ENCODE data around the gene SPG7.
"Not testable (repeated sequence)": the region's sequence is repeated elsewhere in the genome, so short reads cannot be mapped to it uniquely, and the experiment has no call there.

The SPG7 gene

DNA sequence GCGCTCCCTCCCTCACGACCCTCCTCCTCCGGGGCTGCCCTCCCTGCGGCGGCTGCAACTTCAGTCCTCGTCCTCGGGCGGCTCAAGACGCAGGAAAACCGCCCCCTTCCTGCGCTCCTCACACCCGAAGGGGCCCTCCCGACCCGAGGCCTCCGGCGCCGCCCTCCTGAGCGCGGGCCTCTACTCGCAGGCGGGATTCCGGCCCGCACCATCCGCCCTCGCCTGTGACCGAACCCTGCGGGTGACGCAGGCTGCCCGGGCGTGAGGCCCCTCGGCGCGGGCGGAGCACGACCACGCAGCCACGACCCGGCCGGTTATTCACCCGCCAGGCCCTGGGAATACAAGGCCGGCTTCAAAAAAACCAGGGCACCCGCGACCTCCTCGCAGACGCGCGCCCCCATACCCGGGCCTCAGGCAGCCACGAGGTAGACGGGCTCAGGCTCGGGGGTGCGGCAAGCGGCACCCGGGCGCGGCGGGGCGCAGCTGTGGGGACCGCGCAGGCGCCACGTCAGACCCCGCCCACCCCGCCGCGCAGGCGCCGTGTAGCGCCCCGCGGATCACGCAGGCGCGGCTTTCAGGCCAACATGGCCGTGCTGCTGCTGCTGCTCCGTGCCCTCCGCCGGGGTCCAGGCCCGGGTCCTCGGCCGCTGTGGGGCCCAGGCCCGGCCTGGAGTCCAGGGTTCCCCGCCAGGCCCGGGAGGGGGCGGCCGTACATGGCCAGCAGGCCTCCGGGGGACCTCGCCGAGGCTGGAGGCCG is at the start of gene SPG7:
SPG7 (plus strand) TSS at position 570 of the 757 bp plus-strand sequence; CDS start at position 585, 15 bp downstream.
- peak; percentile 96 for DNase-seq

DNA sequence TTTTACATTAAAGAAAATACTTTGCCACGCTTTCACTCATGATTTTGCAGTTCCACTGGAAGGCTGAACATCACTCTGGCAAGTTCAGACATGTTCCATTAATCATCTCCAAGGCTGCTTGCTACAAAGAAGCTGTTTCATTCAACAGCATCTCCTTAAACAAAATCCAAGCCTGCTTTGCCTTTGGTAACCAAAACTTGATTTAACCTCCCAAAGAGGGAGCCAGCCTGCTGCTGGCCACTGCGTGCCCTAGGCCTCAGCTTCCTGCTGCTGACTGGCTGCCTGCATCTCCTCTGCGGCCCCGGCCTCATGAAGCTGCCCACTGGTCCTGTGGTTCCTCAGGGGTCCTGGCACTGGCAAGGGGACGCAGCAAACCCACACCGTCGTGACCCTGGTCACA is 49.7 kb upstream of the SPG7 start:
- DNase-seq = no peak

DNA sequence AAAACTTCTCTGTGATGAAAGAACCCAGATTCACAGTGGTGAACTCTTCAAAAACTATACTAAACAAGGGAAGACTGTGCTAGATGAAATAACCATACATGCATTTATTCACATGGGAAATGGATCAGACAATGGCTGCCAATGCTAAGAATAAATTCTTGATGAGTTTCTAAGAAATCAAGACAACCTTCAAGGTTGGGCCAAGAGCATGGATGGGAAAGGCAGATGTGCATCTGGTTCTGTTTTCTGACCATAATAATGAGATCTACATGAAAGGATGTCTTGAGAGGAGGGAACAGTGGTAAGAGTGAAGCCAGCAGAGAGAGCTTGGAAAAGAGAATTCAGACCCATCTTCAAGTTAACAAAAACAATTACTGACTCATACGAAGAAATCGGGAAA is 49.2 kb upstream of the SPG7 start:
- DNase-seq = no peak

DNA sequence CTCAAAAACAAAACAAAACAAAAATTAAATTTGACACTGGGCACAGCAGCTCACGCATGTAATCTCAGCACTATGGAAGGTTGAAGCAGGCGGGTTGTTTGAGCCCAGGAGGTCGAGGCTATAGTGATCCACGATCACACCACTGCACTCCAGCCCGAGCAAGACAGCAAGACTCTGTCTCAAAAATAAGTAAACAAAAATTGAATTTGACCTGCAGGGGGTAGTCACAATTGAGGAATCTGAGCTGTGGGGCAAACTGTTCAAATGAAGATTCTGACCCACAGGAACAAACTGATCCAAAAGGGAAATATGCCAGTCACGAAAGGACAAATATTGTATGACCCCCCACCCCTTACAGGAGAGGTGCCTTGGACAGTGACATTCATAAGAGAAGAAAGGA is 47.6 kb upstream of the SPG7 start:
- DNase-seq = no peak

DNA sequence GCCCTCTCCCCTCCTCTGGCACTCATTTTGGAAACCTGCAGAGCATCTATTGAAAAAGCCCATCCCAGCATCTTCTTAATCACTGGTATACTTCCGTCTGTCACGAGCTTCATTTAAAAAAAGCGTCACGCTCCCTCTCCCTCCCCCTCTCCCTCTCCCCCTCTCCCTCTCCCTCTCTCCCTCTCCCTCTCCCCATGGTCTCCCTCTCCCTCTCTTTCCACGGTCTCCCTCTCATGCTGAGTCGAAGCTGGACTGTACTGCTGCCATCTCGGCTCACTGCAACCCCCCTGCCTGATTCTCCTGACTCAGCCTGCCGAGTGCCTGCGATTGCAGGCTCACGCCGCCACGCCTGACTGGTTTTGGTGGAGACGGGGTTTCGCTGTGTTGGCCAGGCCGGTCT is 46.3 kb upstream of the SPG7 start:
- not testable (repeated sequence) for DNase-seq

DNA sequence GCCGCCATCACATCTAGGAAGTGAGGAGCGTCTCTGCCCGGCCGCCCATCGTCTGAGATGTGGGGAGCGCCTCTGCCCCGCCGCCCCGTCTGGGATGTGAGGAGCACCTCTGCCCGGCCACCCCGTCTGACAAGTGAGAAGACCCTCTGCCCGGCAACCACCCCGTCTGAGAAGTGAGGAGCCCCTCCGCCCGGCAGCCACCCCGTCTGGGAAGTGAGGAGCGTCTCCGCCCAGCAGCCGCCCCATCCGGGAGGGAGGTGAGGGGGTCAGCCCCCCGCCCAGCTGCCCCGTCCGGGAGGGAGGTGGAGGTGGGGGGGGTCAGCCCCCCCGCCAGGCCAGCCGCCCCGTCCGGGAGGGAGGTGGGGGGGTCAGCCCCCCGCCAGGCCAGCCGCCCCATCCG is 45.6 kb upstream of the SPG7 start:
- not testable (repeated sequence) for DNase-seq

DNA sequence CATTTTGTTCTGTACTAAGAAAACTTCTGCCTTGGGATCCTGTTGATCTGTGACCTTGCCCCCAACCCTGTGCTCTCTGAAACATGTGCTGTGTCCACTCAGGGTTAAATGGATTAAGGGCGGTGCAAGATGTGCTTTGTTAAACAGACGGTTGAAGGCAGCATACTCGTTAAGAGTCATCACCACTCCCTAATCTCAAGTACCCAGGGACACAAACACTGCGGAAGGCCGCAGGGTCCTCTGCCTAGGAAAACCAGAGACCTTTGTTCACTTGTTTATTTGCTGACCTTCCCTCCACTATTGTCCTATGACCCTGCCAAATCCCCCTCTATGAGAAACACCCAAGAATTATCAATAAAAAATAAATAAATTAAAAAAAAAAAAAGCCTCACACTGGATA is 44.9 kb upstream of the SPG7 start:
- not testable (repeated sequence) for DNase-seq

DNA sequence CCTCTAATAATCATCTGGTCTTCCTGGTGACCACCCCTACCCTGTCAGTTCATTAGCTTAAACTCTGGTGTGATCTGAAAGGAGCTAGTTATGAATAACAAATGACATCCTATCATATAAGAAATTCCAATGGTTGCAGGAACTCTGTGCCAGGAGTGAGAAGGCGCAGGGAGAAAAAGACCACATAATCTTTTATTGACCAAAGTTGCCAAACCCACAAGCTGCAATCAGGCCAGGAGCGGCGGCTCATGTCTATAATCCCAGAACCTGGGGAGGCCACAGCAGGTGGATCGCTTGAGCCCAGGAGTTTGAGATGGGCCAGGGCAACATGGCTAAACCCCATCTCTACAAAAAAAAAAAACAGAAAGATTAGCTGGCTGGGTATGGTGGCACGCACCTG is 41.3 kb upstream of the SPG7 start:
- no peak for DNase-seq

DNA sequence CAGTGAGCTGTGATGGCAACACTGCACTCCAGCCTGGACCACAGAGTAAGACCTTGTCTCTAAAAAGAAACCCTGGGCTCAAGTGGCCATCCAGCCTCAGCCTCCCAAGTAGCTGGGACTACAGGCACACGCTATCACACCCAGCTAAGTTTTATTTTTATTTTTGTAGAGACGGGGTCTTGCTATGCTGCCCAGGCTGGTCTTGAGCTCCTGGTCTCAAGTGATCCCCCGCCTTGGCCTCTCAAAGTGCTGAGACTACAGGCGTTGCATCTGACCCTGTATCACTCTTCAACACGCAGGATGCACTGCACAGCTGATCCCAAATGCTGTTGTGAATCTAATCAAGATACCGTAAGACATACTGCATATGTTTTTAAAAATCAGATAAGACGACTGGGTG is 40.8 kb upstream of the SPG7 start:
- DNase-seq = no peak

DNA sequence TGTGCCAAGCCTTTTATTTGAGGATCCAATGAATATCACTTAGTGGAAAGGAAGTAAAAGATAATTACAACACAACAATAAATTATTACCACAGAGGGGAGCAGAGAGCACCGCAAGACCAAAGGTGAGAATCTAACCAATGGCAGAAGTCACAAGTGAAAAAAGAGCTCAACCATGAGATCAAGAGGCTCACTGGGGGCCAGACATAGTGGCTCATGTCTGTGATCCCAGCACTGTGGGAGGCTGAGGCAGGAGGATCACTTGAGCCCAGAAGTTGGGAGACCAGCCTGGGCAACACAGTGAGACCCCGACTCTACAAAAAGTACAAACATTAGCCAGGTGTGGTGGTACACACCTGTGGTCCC is 35.5 kb upstream of the SPG7 start:
- DNase-seq = no peak

DNA sequence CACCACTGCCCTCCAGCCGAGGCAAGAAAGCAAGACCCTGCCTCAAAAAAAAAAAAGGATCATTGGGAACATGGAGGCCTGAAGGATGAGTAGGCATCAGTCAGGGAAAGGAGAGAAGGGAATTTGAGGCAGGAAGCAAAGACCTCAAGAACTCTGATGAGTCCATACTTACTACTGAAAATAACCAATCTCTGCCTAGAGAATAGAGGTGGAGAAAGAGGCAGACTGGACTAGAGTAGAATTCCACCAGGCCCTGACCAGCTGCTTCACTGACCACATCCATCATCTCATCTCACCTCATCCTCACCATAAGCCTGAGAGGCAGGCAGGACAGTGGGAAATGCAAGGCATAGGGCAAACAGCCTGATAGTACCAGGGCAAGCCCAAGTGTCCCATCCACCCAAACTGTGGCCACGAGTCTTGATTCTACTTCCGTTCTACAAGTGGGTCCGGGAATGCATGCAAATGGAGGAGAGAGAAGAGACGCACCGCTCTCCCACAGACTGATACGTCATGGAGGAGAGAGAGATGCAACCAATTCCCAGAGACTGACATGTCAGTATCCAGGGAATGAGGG is 35.0 kb upstream of the SPG7 start:
- no peak for DNase-seq

DNA sequence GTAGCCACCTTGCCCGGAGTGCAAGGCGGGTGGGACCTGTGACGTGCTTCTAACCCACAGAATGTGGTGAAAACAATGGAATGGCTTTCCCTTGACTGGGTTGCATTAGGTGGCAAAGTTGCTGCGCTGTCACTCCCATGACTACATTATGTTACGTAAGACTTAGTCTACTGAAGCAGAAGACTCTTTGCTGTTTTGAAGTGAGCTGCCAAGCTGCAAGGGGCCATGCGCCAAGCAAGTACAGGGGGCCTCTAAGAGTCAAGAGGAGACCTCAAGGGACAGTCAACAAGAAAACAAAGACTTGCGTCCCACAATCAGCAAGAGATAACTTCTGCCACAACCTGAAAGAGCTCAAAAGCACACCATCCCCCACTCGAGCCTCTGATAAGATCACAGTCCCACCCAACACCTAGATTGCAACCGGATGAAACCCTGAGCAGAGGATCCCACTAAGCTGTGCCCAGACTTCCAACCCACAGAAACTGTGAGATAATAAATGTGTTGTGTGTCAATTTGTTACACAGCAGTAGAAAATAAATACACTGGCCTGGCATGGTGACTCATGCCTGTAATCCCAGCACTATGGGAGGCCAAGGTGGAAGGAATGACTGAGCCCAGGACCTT is 34.3 kb upstream of the SPG7 start:
- DNase-seq = no peak

DNA sequence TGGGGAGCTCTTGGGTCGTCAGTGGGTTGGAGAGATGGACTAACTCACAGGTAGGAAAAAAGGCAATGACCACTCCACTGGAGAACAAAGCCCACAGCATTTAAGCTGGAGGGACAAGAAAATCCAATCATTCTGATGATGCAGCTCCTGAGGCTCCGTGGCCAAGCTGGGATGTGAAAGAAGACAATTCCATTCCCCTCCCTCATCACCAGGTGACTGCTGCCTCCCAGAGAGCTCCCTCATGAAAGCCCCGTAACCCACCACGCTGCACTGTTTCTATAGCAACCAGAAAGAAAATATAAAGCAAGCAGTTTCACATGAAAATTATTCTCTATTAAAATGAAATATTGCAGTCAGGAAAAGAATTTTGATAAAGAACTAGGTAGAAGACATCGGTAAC is 33.1 kb upstream of the SPG7 start:
- DNase-seq = no peak

DNA sequence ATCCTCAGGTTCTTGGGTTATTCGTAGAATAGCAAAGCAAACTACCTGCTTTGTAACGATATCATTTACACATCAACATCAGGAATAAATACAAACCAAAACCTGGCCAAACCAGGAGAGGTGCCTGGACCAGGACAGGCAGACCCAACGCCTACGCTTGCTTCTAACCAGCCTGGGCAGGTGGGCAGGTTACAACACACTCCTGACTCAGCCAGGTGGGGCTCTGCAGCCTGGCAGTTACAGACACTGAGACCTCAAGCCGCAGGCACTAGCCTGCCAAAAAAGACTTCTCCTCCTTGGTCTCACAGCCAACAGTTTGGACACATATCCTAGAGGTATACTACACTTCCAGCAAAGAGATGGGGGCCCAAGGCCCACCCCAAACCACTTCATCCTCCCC is 31.8 kb upstream of the SPG7 start:
- DNase-seq = no peak

DNA sequence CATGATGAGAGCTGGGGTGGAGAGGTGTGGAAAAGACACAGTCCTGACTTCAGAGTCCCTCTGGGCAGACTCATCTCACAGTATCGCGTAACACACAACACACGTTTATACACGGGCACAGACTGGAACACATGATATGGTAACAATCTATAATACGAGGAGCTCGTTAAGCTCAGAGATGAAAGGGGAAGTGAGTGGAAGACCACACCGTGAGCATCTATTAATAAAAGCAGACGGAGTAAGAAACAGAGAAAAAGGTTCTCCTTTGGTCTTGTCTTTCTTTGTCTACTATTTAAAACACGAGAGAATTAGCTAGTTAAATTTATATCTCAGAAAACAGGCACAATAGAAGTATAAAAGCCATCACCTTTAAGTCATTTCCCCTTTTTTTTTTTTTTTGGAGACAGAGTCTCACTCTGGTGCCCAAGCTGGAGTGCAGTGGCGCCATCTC is 31.4 kb upstream of the SPG7 start:
- DNase-seq = no peak

DNA sequence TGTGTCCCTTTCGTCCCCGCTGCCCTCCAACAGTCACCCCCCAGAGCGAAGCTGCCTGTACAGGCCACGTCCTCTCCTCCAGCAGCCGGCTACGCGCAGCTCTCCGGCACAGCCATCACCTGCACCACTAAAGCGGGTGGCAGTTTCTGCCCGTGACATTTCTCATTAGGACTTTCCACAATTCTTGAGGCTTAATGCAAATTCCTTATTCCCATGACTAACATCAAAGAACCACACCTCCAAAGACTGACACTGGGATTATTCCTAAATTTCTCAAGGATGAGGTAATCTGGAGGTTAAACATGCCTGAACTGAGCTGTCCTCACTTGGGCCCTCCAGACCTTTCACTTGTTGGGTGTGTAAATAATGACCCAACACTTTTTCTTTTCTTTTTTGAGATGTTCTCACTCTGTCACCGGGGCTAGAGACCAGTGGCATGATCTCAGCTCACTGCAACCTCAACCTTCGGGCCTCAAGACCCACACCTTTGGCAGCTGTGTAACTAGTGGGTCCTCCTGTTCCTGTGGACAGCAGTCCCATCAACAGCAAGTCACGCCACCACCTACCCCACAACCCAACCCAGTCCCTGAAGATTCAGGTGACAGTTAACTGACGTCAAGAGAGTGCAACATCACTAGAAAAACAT is 29.5 kb upstream of the SPG7 start:
- no peak for DNase-seq

DNA sequence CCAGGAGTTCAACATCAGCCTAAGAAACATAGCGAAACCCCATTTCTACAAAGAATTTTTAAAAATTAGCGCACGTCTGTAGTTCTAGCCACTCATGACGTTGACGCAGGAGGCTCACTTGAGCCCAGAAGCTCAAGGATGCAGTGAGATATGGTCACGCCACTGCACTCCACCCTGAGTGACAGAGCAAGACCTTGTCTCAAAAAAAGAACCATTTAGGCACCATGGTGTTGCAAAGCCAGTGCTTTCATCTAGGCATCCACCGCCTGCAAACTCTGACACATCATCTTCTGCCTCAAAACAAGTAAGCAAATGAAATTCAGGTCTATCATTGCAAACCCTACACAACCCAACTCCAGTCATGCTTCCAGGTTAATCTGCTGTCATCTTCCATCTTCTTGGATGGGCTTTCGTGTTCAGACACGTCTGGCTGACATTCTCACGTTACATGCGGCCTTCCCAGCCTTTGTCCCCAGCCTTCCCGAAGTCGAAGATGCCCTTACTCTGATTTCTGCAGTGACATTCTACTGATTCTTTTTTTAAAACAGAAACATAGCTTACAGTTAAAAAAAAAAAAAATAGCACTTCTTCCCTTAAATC is 26.7 kb upstream of the SPG7 start:
- no peak for DNase-seq

DNA sequence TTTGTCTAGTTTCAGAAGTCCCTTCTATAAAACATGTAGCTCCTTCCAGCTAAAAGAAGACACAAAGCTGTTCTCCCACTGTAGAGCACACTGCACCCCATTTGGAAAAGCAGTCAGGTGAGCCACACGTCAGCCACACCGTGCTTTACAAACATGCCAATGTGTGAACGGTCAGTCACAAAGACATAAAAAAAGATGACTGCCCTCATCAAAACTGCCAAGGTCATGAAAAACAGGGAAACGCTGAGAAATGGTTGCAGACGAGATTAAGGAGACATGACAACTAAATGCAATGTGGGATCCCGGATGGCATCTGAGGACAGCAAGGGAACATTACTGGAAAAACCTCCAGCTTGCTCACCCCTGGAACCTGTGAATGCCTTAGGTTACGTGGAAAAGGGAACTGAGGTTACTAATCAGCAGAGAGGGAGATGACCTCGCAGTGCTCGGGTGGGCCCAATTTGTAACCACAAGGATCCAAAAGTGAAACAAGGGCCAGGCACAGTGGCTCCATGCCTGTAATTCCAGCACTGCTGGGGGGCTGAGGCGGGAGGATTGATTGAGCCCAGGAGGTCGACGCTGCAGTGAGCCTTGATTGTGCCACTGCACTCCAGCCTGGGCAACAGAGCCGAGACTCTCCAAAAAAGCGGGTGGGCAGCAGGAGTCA is 25.9 kb upstream of the SPG7 start:
- peak; percentile 32 for DNase-seq

DNA sequence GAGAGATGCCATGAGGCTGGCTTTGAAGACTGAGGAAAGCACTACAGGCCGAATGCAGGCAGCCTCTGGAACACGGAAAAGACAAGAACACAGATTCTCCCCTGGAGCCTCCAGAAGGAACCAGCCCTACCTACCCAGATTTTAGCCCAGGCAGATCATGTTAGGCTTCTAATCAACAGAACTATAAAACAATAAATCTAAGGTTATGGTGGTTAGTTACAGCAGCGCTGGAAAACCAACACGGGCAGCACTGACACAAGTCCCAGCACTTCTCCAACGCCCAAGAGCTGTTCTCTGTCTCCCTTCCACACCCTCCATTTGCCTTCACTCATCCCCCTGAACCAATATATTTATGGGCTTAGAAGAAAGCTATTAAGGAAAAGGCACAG is 25.4 kb upstream of the SPG7 start:
- no peak for DNase-seq

DNA sequence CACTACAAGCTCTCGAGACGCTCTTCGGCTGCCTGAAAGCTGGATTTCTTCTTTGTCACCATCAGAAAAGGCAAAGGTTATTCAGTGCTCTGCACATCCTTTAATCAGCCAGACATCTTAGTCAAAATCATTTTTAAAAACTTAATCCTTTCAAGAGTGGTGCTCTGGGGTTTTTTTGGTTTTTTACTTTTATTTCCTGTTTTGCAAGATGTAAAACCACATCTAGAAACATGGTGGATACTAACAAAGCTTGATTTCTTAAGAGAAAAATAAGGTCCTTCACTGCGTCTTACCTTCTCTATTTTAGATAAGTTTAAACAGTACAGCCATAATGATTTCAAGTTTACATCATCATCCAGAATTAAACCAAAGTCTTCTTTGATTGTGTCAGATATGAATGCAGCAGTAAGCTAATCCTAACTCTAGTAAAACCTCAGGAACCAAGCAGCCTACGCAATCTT is 24.1 kb upstream of the SPG7 start:
- DNase-seq = no peak

DNA sequence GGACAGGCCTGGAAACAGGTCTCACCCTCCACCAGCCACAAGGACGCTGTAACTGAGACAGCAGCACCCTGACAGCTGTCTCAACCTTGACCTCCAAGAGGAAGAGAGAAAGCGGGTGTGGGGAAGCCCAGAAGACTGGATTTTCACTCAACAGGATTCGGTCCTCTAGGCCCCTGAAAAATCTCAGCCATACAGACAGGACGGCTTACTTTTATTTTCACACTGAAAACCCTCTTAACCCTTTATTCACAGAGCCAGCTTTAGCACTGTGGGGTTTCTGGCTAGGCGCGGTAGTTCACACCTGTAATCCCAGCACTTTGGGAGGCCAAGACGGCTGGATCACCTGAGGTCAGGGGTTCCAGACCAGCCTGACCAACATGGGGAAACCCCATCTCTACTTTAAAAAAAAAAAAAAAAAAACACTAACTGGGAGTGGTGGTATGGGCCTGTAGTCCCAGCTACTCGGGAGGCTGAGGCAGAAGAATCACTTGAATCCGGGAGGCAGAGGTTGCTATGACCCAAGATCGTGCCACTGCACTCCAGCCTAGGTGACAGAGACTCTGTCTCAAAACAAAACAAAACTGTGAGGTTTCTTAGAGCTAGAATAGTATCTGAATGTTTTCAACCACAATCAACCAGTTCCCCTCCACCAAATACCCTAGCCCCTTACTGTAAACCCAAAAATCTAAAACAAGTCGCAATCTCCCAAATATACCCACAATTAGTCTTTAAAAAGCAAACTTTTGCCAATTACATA is 23.1 kb upstream of the SPG7 start:
- DNase-seq = no peak

DNA sequence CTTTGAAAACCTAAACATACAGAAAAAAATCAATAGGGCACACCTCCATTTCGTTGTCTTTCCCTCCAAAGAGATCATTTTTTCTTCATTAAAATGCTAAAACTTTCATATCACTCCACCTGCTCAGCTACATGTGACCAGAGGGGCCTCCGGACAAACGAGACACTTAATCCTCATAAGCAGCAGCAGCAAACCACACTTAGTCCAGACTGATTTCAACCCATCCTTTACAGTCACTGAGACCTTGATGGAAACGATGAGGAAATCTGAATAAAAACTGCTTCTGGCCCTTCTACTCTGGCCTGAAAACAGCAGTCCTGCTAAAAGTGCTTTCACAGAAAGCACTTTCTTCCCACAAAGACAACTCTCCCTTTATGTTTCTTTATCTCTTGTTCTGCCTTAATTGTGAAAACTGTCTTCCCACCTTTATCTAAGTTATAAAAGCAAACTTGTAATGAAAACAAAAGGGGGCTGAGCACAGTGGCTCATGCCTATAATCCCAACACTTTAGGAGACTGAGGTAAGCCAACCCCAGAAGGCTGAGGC is 22.4 kb upstream of the SPG7 start:
- no peak for DNase-seq

Data from retina (tissue), 1 donor.